ENCODE measurements around the gene SLC28A2. TPM values are rescaled to one million over a fixed set of nuclear protein-coding genes. Genes with fewer than 3 reads are reported as not detected.
A peak's percentile ranks its signal among the peaks of the same experiment; 100 is the strongest.

SLC28A2 gene, protein sequence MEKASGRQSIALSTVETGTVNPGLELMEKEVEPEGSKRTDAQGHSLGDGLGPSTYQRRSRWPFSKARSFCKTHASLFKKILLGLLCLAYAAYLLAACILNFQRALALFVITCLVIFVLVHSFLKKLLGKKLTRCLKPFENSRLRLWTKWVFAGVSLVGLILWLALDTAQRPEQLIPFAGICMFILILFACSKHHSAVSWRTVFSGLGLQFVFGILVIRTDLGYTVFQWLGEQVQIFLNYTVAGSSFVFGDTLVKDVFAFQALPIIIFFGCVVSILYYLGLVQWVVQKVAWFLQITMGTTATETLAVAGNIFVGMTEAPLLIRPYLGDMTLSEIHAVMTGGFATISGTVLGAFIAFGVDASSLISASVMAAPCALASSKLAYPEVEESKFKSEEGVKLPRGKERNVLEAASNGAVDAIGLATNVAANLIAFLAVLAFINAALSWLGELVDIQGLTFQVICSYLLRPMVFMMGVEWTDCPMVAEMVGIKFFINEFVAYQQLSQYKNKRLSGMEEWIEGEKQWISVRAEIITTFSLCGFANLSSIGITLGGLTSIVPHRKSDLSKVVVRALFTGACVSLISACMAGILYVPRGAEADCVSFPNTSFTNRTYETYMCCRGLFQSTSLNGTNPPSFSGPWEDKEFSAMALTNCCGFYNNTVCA
- total RNA-seq (2021): not detected in 2 replicates
- Bru-seq, nascent RNA: not detected
- BruChase-seq, experiment 1, labeled RNA remaining after a 2-hour chase: not detected
- percentile 3 among the genes with signal in this experiment for BruChase-seq, experiment 2, labeled RNA remaining after a 6-hour chase
- long read RNA-seq, partial matches to known transcripts: 0 of 1 reads
- long read RNA-seq, other reads (novel, unspliced or antisense): 1 of 1 reads

- intact Hi-C loops (cut with micrococcal nuclease; ENCODE audit: unreplicated experiment): no loop called here
- Histone ChIP-seq H3K4me3 (ENCODE audit: low read depth, low read length, poor library complexity, severe bottlenecking) (no peak within 1 kb of the TSS), H3K36me3 (ENCODE audit: insufficient read depth, low read length, poor library complexity, severe bottlenecking) (no peaks in the 10 kb centered on the region), H3K4me1 (ENCODE audit: insufficient read depth, low read length, poor library complexity, severe bottlenecking) (no peaks in the 10 kb centered on the region), H3K27ac (ENCODE audit: low read depth, low read length, poor library complexity, severe bottlenecking) (no peak within 1 kb of the TSS), H3K9me3 (ENCODE audit: low read depth, low read length, poor library complexity, severe bottlenecking) (no peaks in the 10 kb centered on the region), H3K27me3 (replicated peaks; ENCODE audit: insufficient read depth, low read depth, low read length, poor library complexity) (no peaks in the 10 kb centered on the region)
- POLR2A ChIA-PET (ENCODE audit: low non-redundant PET): no interaction called here
- BruUV-seq (replicated peaks): no TSS peak
- DNase-seq (ENCODE audit: low spot score): no peak
- CTCF ChIA-PET: no interaction called here
- TF ChIP-seq EZH2 (IDR thresholded peaks at IDR 0.05; ENCODE audit: borderline replicate concordance, low read depth, low read length, poor library complexity, severe bottlenecking): no peak
- TF ChIP-seq, protein P1, sequence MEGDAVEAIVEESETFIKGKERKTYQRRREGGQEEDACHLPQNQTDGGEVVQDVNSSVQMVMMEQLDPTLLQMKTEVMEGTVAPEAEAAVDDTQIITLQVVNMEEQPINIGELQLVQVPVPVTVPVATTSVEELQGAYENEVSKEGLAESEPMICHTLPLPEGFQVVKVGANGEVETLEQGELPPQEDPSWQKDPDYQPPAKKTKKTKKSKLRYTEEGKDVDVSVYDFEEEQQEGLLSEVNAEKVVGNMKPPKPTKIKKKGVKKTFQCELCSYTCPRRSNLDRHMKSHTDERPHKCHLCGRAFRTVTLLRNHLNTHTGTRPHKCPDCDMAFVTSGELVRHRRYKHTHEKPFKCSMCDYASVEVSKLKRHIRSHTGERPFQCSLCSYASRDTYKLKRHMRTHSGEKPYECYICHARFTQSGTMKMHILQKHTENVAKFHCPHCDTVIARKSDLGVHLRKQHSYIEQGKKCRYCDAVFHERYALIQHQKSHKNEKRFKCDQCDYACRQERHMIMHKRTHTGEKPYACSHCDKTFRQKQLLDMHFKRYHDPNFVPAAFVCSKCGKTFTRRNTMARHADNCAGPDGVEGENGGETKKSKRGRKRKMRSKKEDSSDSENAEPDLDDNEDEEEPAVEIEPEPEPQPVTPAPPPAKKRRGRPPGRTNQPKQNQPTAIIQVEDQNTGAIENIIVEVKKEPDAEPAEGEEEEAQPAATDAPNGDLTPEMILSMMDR (conservative IDR thresholded peaks at IDR 0.05; ENCODE audit: low read depth, low read length): no peak
Observed at GRCh38 chr15:45251888-45252287, at the start of gene SLC28A2. Gene SLC28A2 (plus strand): TSS chr15:45252234. CDS start chr15:45253216, 982 bp downstream.

DNA sequence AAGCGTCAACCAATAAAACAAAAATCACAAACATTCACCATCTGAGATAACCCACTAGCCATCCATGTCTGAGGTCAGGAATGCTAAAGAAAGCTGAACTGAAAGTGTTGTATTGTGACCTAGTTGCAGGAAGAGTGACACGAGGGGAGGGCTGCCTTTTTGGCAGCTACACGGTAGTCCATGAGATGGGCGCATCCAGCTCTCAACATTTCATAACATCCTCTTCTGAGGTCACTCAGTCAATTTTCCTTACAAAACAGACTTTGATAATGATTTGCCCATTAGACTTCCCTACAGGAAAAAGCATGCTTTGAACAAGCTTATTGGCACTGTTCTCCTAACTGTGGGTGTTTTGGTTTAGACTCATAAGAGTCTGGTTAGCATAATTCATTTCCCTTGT is 48.9 kb upstream of the SLC28A2 start:
- CTCF ChIA-PET: interaction anchor here (0.7 to 1.4 kb wide), 2 partner anchors 40 to 74 kb away, joined by 3 to 5 read pairs; no protein-coding TSS in a partner anchor
- intact Hi-C loops (cut with micrococcal nuclease; ENCODE audit: unreplicated experiment): loop anchor here (5.0 kb wide), 1 partner anchor 254 kb away; no protein-coding TSS in a partner anchor
- BruUV-seq (replicated peaks): no TSS peak
- POLR2A ChIA-PET (ENCODE audit: low non-redundant PET): no interaction called here
- Histone ChIP-seq H3K9me3 (ENCODE audit: low read depth, low read length, poor library complexity, severe bottlenecking) (no peaks in the 10 kb centered on the region), H3K4me1 (ENCODE audit: insufficient read depth, low read length, poor library complexity, severe bottlenecking) (no peaks in the 10 kb centered on the region), H3K27ac (ENCODE audit: low read depth, low read length, poor library complexity, severe bottlenecking) (no peak overlapping the region), H3K4me3 (ENCODE audit: low read depth, low read length, poor library complexity, severe bottlenecking) (no peak overlapping the region), H3K36me3 (ENCODE audit: insufficient read depth, low read length, poor library complexity, severe bottlenecking) (no peaks in the 10 kb centered on the region), H3K27me3 (replicated peaks; ENCODE audit: insufficient read depth, low read depth, low read length, poor library complexity) (no peaks in the 10 kb centered on the region)
- DNase-seq (ENCODE audit: low spot score): no peak
- TF ChIP-seq EZH2 (IDR thresholded peaks at IDR 0.05; ENCODE audit: borderline replicate concordance, low read depth, low read length, poor library complexity, severe bottlenecking): no peak
- TF ChIP-seq, protein P1 (conservative IDR thresholded peaks at IDR 0.05; ENCODE audit: low read depth, low read length): no peak

- intact Hi-C loops (cut with micrococcal nuclease; ENCODE audit: unreplicated experiment): loop anchor here (2.0 kb wide), 1 partner anchor 194 kb away; no protein-coding TSS in a partner anchor
- H3K4me3 ChIP-seq (ENCODE audit: low read depth, low read length, poor library complexity, severe bottlenecking): no peak overlapping the region
- ChIA-PET POLR2A (ENCODE audit: low non-redundant PET) (no interaction called here), CTCF (interaction anchor here (1.1 kb wide), 1 partner anchor 42 kb away, joined by 5 read pairs; no protein-coding TSS in a partner anchor)
- BruUV-seq (replicated peaks): no TSS peak
- TF ChIP-seq EZH2 (IDR thresholded peaks at IDR 0.05; ENCODE audit: borderline replicate concordance, low read depth, low read length, poor library complexity, severe bottlenecking): no peak
- TF ChIP-seq, protein P1 (conservative IDR thresholded peaks at IDR 0.05; ENCODE audit: low read depth, low read length): peak; percentile 95
- no peak overlapping the region for H3K27ac ChIP-seq (ENCODE audit: low read depth, low read length, poor library complexity, severe bottlenecking)
- H3K4me1 ChIP-seq (ENCODE audit: insufficient read depth, low read length, poor library complexity, severe bottlenecking): no peaks in the 10 kb centered on the region
- no peaks in the 10 kb centered on the region for H3K9me3 ChIP-seq (ENCODE audit: low read depth, low read length, poor library complexity, severe bottlenecking)
- DNase-seq (ENCODE audit: low spot score): peak; percentile 85
- H3K36me3 ChIP-seq (ENCODE audit: insufficient read depth, low read length, poor library complexity, severe bottlenecking): no peaks in the 10 kb centered on the region
- H3K27me3 ChIP-seq (replicated peaks; ENCODE audit: insufficient read depth, low read depth, low read length, poor library complexity): no peaks in the 10 kb centered on the region
Observed at GRCh38 chr15:45205192-45205591, 46.8 kb upstream of the SLC28A2 start.
